Thyroid gland (tissue), 4 donors: ENCODE measurements around the gene PRRT3. TPM values are rescaled to one million over a fixed set of nuclear protein-coding genes. Genes with fewer than 3 reads are reported as not detected.
"Not testable (repeated sequence)": the region's sequence is repeated elsewhere in the genome, so short reads cannot be mapped to it uniquely, and the experiment has no call there.

Experiments used
- DNase-seq, 2 donors: peaks; one replicate each; pipeline ENCODE4 v3.0.0-alpha.2; 2019
- H3K27ac ChIP-seq, 3 donors: fragments of 200-600 bp; sonication (generic); 1 replicate in 2 of 3; 2 replicates in 1 of 3; pipeline ENCODE4 v1.5.1; 2016 to 2019; ENCODE audit warnings: mild to moderate bottlenecking in 1 of 3, moderate library complexity in 1 of 3
- H3K27me3 ChIP-seq: fragments of 200-600 bp; sonication (generic); one replicate; pipeline ENCODE4 v1.5.1; 2019
- H3K36me3 ChIP-seq, 2 donors: fragments of 200-600 bp; sonication (generic); one replicate each; pipeline ENCODE4 v1.5.1; 2016 to 2019
- H3K4me1 ChIP-seq, 2 donors: fragments of 200-600 bp; sonication (generic); one replicate each; pipeline ENCODE4 v1.5.1; 2017 to 2019
- H3K4me3 ChIP-seq, 3 donors: fragments of 200-600 bp; sonication (generic); replicated peaks in 1 of 3; 1 replicate in 2 of 3; 2 replicates in 1 of 3; pipeline ENCODE4 v1.5.1; 2016; ENCODE audit warnings: mild to moderate bottlenecking in 1 of 3
- H3K9me3 ChIP-seq: fragments of 200-600 bp; sonication (generic); one replicate; pipeline ENCODE4 v1.5.1; 2017
- POLR2A ChIP-seq, 2 donors: fragments of 450-650 bp; IDR thresholded peaks; one replicate each; pipeline ENCODE4 v1.6.1; 2017; ENCODE audit warnings: antibody characterized with exemption in 2 of 2, mild to moderate bottlenecking in 2 of 2, moderate library complexity in 1 of 2
- WGBS, 2 donors: methylation state at CpG; one replicate each; pipeline ENCODE4 v1.1.5; 2017; 5-methylcytosine and 5-hydroxymethylcytosine counted together
- intact Hi-C: fragments of 100-400 bp; cut with DNase I; formaldehyde crosslinking; loops from one replicate; pipeline ENCODE4 v1.15.1; 2023
- total RNA-seq, 4 donors: library from RNA; depleted of rRNA; stranded (reverse); fragments of >200 nt; gene quantifications; one replicate each; pipeline ENCODE4 v1.2.3, GENCODE V29; 2016
- TF ChIP-seq, protein P1 (sequence below), 6 experiments: fragments of 200-600 bp in 3 of 6; fragments of 450-650 bp in 3 of 6; sonication (generic) in 3 of 6; IDR thresholded peaks; one replicate each; pipeline ENCODE4 v1.5.1; 2016 to 2019; ENCODE audit warnings: antibody characterized with exemption in 6 of 6, mild to moderate bottlenecking in 2 of 6, inconsistent platforms in 1 of 6, moderate library complexity in 1 of 6

The PRRT3 gene
- total RNA-seq, 4 donors from 2014 or later = 2.8 to 8.5 (median 6.6) TPM

GRCh38 chr3:9901967-9902366, 50.2 kb downstream of the PRRT3 start:
- no peak overlapping the region for H3K4me3 ChIP-seq
- H3K4me1 ChIP-seq = peaks cover 16 to 21% of the 10 kb centered on the region in 2 donors
- H3K27ac ChIP-seq = peak overlapping the region in 1 of 3 donors; percentile 5
- DNase-seq = no peak
- no peaks in the 10 kb centered on the region for H3K27me3 ChIP-seq
- H3K36me3 ChIP-seq = no peaks in the 10 kb centered on the region
- H3K9me3 ChIP-seq = no peaks in the 10 kb centered on the region
- no peak for TF ChIP-seq POLR2A (IDR thresholded peaks at IDR 0.05)
- TF ChIP-seq, protein P1, sequence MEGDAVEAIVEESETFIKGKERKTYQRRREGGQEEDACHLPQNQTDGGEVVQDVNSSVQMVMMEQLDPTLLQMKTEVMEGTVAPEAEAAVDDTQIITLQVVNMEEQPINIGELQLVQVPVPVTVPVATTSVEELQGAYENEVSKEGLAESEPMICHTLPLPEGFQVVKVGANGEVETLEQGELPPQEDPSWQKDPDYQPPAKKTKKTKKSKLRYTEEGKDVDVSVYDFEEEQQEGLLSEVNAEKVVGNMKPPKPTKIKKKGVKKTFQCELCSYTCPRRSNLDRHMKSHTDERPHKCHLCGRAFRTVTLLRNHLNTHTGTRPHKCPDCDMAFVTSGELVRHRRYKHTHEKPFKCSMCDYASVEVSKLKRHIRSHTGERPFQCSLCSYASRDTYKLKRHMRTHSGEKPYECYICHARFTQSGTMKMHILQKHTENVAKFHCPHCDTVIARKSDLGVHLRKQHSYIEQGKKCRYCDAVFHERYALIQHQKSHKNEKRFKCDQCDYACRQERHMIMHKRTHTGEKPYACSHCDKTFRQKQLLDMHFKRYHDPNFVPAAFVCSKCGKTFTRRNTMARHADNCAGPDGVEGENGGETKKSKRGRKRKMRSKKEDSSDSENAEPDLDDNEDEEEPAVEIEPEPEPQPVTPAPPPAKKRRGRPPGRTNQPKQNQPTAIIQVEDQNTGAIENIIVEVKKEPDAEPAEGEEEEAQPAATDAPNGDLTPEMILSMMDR (IDR thresholded peaks at IDR 0.05) = no peak
- intact Hi-C loops = no loop called here
- WGBS, 2 donors = 76 to 77% methylated on average over 5 of the region's 5 CpGs

- WGBS, 2 donors = 94 to 97% methylated on average over 6 of the region's 6 CpGs
- H3K9me3 ChIP-seq, H3K4me3 ChIP-seq, intact Hi-C loops, H3K36me3 ChIP-seq, H3K27ac ChIP-seq, DNase-seq, H3K27me3 ChIP-seq: not testable (repeated sequence)
- peaks cover 16 to 21% of the 10 kb centered on the region in 2 donors for H3K4me1 ChIP-seq
Observed at GRCh38 chr3:9900965-9901415, 51.2 kb downstream of the PRRT3 start.

DNA sequence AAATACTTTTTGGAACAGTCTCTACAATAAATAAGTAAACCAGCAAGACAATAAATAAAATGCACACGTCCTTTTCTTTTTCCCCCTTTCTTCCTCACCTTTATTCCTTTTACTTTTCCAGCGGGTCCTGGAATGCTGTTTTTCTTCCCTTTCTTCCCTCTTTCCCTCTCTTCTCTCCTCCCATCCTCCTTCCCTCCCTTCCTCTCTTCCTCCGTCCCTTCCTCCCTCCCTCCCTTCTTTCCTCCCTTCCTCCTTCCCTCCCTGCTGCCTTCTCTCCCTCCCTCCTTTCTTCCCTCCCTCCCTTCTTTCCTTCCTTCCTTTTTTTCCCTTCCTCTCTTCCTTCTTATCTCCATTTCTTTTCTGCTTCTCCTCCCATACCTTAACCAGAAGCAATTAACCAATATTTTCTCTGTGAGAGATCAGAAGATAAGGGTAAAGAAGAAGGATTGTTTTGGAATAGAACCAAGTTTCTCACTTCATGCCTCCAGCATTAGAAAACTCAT, 52.9 kb downstream of the PRRT3 start:
- no peak for TF ChIP-seq POLR2A (IDR thresholded peaks at IDR 0.05)
- TF ChIP-seq, protein P1 (IDR thresholded peaks at IDR 0.05) = no peak
- Histone ChIP-seq H3K27ac (no peak overlapping the region), H3K9me3 (no peaks in the 10 kb centered on the region), H3K4me1 (peaks cover 16 to 21% of the 10 kb centered on the region in 2 donors), H3K27me3 (no peaks in the 10 kb centered on the region), H3K4me3 (no peak overlapping the region), H3K36me3 (no peaks in the 10 kb centered on the region)
- no peak for DNase-seq
- intact Hi-C loops = no loop called here
- WGBS, 2 donors = 77 to 79% methylated on average over 3 of the region's 3 CpGs

DNA sequence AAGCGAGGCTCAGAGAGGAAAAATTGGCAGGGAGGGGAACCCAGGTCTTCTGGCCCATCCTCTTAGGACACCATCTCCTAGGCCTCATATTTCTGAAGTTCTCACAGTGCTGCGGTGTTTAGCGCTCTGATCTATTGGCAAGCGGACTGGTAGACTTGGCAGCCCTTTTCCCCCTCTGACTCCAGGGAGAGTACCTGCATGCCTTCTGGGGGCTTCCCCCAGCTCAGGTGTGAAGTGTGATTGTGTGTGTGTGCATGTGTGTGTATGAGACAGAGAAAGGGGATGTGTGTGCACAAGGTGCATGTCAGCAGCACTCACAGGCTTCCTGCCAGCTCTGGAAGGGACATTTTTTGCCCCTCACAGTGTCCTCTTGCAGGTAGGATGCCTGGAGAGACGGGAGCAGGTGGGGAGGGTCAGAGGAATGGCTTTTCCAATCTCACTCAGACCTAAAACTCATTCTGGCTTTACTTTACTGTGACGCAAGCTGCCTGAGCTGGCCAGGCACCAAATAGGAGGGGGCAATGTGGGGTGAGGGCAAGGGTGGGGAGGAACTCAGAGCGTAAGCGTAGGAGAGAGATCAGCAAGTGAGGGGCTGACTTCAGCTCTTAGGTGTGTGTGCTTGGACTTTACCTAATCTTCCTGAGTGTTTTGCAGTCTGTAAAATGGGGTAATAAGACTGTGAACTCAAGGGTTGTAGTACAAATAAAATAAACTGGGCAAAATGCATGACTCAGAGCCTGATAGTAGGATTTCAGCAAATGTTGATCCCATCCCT, 53.6 kb downstream of the PRRT3 start:
- 70 to 72% methylated on average over 8 of the region's 8 CpGs for whole genome bisulfite sequencing, 2 donors
- no peaks in the 10 kb centered on the region for H3K27me3 ChIP-seq
- H3K27ac ChIP-seq = no peak overlapping the region
- H3K4me1 ChIP-seq = peaks cover 16 to 18% of the 10 kb centered on the region in 2 donors
- H3K9me3 ChIP-seq = no peaks in the 10 kb centered on the region
- DNase-seq = no peak
- no peak for TF ChIP-seq POLR2A (IDR thresholded peaks at IDR 0.05)
- TF ChIP-seq, protein P1 (IDR thresholded peaks at IDR 0.05) = no peak
- H3K36me3 ChIP-seq = peaks cover 0 to under 1% of the 10 kb centered on the region in 2 donors
- no peak overlapping the region for H3K4me3 ChIP-seq
- intact Hi-C loops = no loop called here

- Histone ChIP-seq H3K4me1 (peaks cover 7 to 8% of the 10 kb centered on the region in 2 donors), H3K27me3 (no peaks in the 10 kb centered on the region), H3K9me3 (no peaks in the 10 kb centered on the region), H3K36me3 (peaks cover 7 to 10% of the 10 kb centered on the region in 2 donors), H3K27ac (no peak overlapping the region), H3K4me3 (no peak overlapping the region)
- WGBS, 2 donors = 69 to 90% methylated on average over 4 of the region's 4 CpGs
- TF ChIP-seq, protein P1 (IDR thresholded peaks at IDR 0.05) = no peak
- no peak for TF ChIP-seq POLR2A (IDR thresholded peaks at IDR 0.05)
- DNase-seq = no peak
- intact Hi-C loops = no loop called here
Observed at GRCh38 chr3:9897408-9898372, 54.5 kb downstream of the PRRT3 start.

DNA sequence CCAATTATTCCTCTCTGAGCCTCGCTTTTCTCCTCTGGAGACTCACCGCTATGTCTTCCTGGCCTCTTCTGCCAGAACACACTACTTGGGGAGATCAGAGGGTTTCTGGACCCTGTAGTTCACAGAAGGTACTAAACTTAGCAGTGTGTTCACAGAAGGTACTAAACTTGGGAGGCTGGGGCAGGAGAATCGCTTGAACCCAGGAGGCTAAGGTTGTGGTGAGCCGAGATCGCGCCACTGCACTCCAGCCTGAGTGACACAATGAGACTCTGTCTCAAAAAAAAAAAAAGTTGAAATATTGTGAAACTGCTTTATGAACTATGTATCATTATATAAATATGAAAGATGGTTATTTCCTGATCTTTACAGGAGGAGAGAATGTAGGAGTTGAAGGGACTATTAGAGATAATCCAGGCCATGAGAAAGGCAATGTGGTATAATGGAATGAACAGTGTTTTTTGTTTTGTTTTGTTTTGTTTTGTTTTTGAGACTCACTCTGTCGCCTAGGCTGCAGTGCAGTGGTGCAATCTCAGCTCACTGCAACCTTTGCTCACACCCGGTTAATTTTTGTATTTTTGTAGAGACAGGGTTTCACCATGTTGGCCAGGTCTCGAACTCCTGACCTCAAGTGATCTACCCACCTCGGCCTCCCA, 55.3 kb downstream of the PRRT3 start:
- H3K9me3 ChIP-seq, H3K4me1 ChIP-seq, H3K4me3 ChIP-seq, DNase-seq, intact Hi-C loops, H3K27me3 ChIP-seq, H3K27ac ChIP-seq: not testable (repeated sequence)
- WGBS, 2 donors = 94 to 96% methylated on average over 10 of the region's 10 CpGs
- peaks cover 7 to 13% of the 10 kb centered on the region in 2 donors for H3K36me3 ChIP-seq

GRCh38 chr3:9895715-9896114, 56.5 kb downstream of the PRRT3 start:
- H3K27ac ChIP-seq, H3K27me3 ChIP-seq, intact Hi-C loops, DNase-seq, H3K4me3 ChIP-seq, H3K9me3 ChIP-seq: not testable (repeated sequence)
- H3K4me1 ChIP-seq = peaks cover 11% of the 10 kb centered on the region in 2 donors
- peaks cover 7 to 13% of the 10 kb centered on the region in 2 donors for H3K36me3 ChIP-seq
- WGBS, 2 donors = 92 to 93% methylated on average over 3 of the region's 3 CpGs
